ENCODE results near the gene HIF1A. TPM values are rescaled to one million over a fixed set of nuclear protein-coding genes. Genes with fewer than 3 reads are reported as not detected.

Gene HIF1A
- total and polyA plus RNA-seq, 2 experiments from 2014 or later, result 113 to 242 TPM

- no peaks in the 10 kb centered on the region for H3K9me2 ChIP-seq (ENCODE audit: insufficient read depth)
- peaks cover 2% of the 10 kb centered on the region for H3K27me3 Mint-ChIP-seq (ENCODE audit: insufficient read depth, low read depth, poor library complexity)
- peaks cover 56% of the 10 kb centered on the region for H4K20me1 ChIP-seq (replicated peaks; ENCODE audit: insufficient read depth)
- no peaks in the 10 kb centered on the region for H3K27me3 ChIP-seq (ENCODE audit: insufficient read depth)
- H3K27ac ChIP-seq (ENCODE audit: low read depth), result peak overlapping the region; percentile 46; the same call in 1 of the 2 replicates
- TF ChIP-seq STAT1 (IDR thresholded peaks at IDR 0.05; ENCODE audit: unreplicated experiment) (no peak), NANOG (IDR thresholded peaks at IDR 0.05; ENCODE audit: borderline replicate concordance) (no peak), EZH2 (IDR thresholded peaks at IDR 0.05; ENCODE audit: low read depth, unreplicated experiment) (no peak), JUNB (IDR thresholded peaks at IDR 0.05; ENCODE audit: unreplicated experiment) (no peak), ZNF114 (CRISPR knock-in tag; IDR thresholded peaks at IDR 0.05) (no peak), POLR2AphosphoS5 (IDR thresholded peaks at IDR 0.05; ENCODE audit: low read depth) (no peak), REST (IDR thresholded peaks at IDR 0.05; ENCODE audit: unreplicated experiment) (no peak), ZNF462 (CRISPR knock-in tag; IDR thresholded peaks at IDR 0.05) (no peak), CREB1 (CRISPR knock-in tag; IDR thresholded peaks at IDR 0.05; ENCODE audit: low read depth) (no peak)
- TF ChIP-seq, protein P1, sequence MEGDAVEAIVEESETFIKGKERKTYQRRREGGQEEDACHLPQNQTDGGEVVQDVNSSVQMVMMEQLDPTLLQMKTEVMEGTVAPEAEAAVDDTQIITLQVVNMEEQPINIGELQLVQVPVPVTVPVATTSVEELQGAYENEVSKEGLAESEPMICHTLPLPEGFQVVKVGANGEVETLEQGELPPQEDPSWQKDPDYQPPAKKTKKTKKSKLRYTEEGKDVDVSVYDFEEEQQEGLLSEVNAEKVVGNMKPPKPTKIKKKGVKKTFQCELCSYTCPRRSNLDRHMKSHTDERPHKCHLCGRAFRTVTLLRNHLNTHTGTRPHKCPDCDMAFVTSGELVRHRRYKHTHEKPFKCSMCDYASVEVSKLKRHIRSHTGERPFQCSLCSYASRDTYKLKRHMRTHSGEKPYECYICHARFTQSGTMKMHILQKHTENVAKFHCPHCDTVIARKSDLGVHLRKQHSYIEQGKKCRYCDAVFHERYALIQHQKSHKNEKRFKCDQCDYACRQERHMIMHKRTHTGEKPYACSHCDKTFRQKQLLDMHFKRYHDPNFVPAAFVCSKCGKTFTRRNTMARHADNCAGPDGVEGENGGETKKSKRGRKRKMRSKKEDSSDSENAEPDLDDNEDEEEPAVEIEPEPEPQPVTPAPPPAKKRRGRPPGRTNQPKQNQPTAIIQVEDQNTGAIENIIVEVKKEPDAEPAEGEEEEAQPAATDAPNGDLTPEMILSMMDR (conservative IDR thresholded peaks at IDR 0.05; ENCODE audit: low read depth in 2 of 2), result no peak
- no peaks in the 10 kb centered on the region for H3K9me3 Mint-ChIP-seq
- H3K4me1 Mint-ChIP-seq, result peaks cover 43% of the 10 kb centered on the region
- H3K36me3 ChIP-seq (ENCODE audit: insufficient read depth), result peaks cover 36% of the 10 kb centered on the region
- no peak for DNase-seq (ENCODE audit: low spot score)
- no peak overlapping the region for H2AFZ ChIP-seq
- no peak overlapping the region for H3K4me3 Mint-ChIP-seq
- H3K4me1 ChIP-seq (ENCODE audit: insufficient read depth), result peaks cover 48% of the 10 kb centered on the region
- peaks cover 99% of the 10 kb centered on the region for H3K79me2 ChIP-seq (replicated peaks; ENCODE audit: insufficient read depth)
- H3K27ac Mint-ChIP-seq, result no peak overlapping the region; the same call in 1 of the 2 replicates
- H3K4me2 ChIP-seq, result no peak overlapping the region
- H3K4me3 ChIP-seq, result no peak overlapping the region
- peaks cover 44% of the 10 kb centered on the region for H3K36me3 Mint-ChIP-seq (ENCODE audit: low read depth)
- no peaks in the 10 kb centered on the region for H3F3A ChIP-seq (replicated peaks; ENCODE audit: low read depth)
- no peak for ATAC-seq
Measured at GRCh38 chr14:61720294-61720661, 25.0 kb downstream of the HIF1A start.
